ENCODE measurements around the gene RASAL2. TPM values are rescaled to one million over a fixed set of nuclear protein-coding genes. Genes with fewer than 3 reads are reported as not detected.

The RASAL2 gene
- total and polyA plus RNA-seq, 11 donors: 6.2 to 112 (median 39.9) TPM

GRCh38 chr1:178091986-178092745 is 1.7 kb upstream of the RASAL2 start:
- Histone ChIP-seq H3K27me3 (peaks cover 0 to 4% (median 0%) of the 10 kb centered on the region in 9 donors), H3K4me3 (peak overlapping the region in 1 of 12 donors; percentile 92), H3K4me1 (peaks cover 2 to 36% (median 24%) of the 10 kb centered on the region in 12 donors), H3K9me3 (no peaks in the 10 kb centered on the region), H3K27ac (peak overlapping the region in 4 of 12 donors; percentile 82 to 95 (median 95)), H3K36me3 (no peaks in the 10 kb centered on the region)
- DNase-seq (no peak), ATAC-seq (no peak)
- 76 to 84% (median 80%) methylated on average over 3 of the region's 3 CpGs for whole genome bisulfite sequencing, 4 donors
- TF ChIP-seq CTCF (IDR thresholded peaks at IDR 0.05): no peak
- TF ChIP-seq POLR2A (IDR thresholded peaks at IDR 0.05): no peak
- intact Hi-C loops (cut with DNase I): loop anchor here (2.0 to 10.0 kb wide), 10 partner anchors 33 to 190 kb away; no protein-coding TSS in a partner anchor

GRCh38 chr1:178092878-178093493 is 918 bp upstream of the RASAL2 start:
- Histone ChIP-seq H3K4me3 (peak overlapping the region; percentile 71 to 98 (median 92)), H3K36me3 (no peaks in the 10 kb centered on the region), H3K4me1 (peaks cover 2 to 42% (median 29%) of the 10 kb centered on the region in 12 donors), H3K27ac (peak overlapping the region; percentile 72 to 96 (median 91)), H3K27me3 (peaks cover 0 to 4% (median 0%) of the 10 kb centered on the region in 9 donors), H3K9me3 (no peaks in the 10 kb centered on the region)
- peak; percentile 2 to 41 (median 32) for ATAC-seq
- peak in 4 of 5 donors; percentile 20 to 40 (median 36) for DNase-seq
- intact Hi-C loops (cut with DNase I): loop anchor here (1.0 to 10.0 kb wide), 11 partner anchors 34 to 189 kb away; no protein-coding TSS in a partner anchor
- WGBS, 4 donors: 6 to 8% (median 7%) methylated on average over 11 of the region's 11 CpGs
- TF ChIP-seq CTCF (IDR thresholded peaks at IDR 0.05) (no peak), POLR2A (IDR thresholded peaks at IDR 0.05) (no peak)

- Histone ChIP-seq H3K27me3 (peaks cover 0 to 4% (median 0%) of the 10 kb centered on the region in 9 donors), H3K36me3 (no peaks in the 10 kb centered on the region), H3K9me3 (no peaks in the 10 kb centered on the region), H3K4me3 (peak overlapping the region; percentile 71 to 98 (median 92)), H3K4me1 (peaks cover 2 to 47% (median 29%) of the 10 kb centered on the region in 12 donors), H3K27ac (peak overlapping the region; percentile 82 to 96 (median 94))
- TF ChIP-seq CTCF (IDR thresholded peaks at IDR 0.05) (no peak), POLR2A (IDR thresholded peaks at IDR 0.05) (peak in 1 of 2 donors; percentile 28)
- ATAC-seq: peak; percentile 84 to 93 (median 92)
- intact Hi-C loops (cut with DNase I): loop anchor here (1.0 to 10.0 kb wide), 11 partner anchors 35 to 189 kb away; no protein-coding TSS in a partner anchor
- WGBS, 4 donors: 0 to 3% (median 1%) methylated on average over 17 to 42 of the region's 42 CpGs
- DNase-seq: peak; percentile 94 to 96 (median 96)
Measured at GRCh38 chr1:178093494-178093950, 382 bp upstream of the RASAL2 start.
